ENCODE data around the gene TSPAN16.

GRCh38 chr19:11264452-11265176 lies 31.3 kb upstream of the TSPAN16 start:
- TF ChIP-seq CTCF (IDR thresholded peaks at IDR 0.05) (no peak), POLR2A (IDR thresholded peaks at IDR 0.05) (no peak)
